ENCODE data around the gene DHRSX. TPM values are rescaled to one million over a fixed set of nuclear protein-coding genes. Genes with fewer than 3 reads are reported as not detected.

The DHRSX gene
- total RNA-seq, 4 donors from 2014 or later = 19.9 to 36.5 (median 24.2) TPM

DNA sequence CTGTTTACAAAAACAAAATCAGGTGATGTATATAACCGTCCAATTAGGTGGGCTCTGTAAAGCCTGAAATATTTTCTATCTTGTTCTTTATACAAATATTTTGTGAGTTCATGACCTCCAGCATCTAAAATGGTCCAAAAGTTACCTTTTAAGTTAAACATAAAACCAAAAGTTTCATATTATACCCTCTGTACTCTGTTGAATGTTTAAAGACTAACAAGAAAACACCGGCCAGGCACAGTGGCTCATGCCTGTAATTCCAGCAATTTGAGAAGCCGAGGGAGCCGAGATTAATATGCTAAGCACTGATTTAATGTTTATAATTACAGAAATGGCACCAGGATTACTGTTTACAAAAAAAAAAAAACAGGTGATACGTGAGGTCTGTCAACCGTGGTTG is 328.4 kb downstream of the DHRSX start:
- H3K36me3 ChIP-seq = no peaks in the 10 kb centered on the region
- H3K4me3 ChIP-seq (replicated peaks in 1 of 3) = no peak overlapping the region
- TF ChIP-seq CTCF (IDR thresholded peaks at IDR 0.05) (no peak), POLR2A (IDR thresholded peaks at IDR 0.05) (no peak)
- no peaks in the 10 kb centered on the region for H3K27me3 ChIP-seq
- no peaks in the 10 kb centered on the region for H3K9me3 ChIP-seq
- DNase-seq = no peak
- no peaks in the 10 kb centered on the region for H3K4me1 ChIP-seq
- 82 to 84% methylated on average over 6 of the region's 6 CpGs for WGBS, 2 donors
- intact Hi-C loops (cut with DNase I) = no loop called here
- no peak overlapping the region for H3K27ac ChIP-seq

Other genes starting within 250 kb of the DHRSX start
- 10 to 100 TPM; 32.4 to 48.6 (median 45.2) TPM for gene ZBED1, start within 50 bp of the DHRSX start, total RNA-seq
- 100 to 1,000 TPM; 167 to 213 (median 179) TPM for gene CD99, start 190.3 kb upstream of the DHRSX start, total RNA-seq

Measured in thyroid gland (tissue), 4 donors.